ENCODE measurements around the gene RNASE8.

The RNASE8 gene

DNA sequence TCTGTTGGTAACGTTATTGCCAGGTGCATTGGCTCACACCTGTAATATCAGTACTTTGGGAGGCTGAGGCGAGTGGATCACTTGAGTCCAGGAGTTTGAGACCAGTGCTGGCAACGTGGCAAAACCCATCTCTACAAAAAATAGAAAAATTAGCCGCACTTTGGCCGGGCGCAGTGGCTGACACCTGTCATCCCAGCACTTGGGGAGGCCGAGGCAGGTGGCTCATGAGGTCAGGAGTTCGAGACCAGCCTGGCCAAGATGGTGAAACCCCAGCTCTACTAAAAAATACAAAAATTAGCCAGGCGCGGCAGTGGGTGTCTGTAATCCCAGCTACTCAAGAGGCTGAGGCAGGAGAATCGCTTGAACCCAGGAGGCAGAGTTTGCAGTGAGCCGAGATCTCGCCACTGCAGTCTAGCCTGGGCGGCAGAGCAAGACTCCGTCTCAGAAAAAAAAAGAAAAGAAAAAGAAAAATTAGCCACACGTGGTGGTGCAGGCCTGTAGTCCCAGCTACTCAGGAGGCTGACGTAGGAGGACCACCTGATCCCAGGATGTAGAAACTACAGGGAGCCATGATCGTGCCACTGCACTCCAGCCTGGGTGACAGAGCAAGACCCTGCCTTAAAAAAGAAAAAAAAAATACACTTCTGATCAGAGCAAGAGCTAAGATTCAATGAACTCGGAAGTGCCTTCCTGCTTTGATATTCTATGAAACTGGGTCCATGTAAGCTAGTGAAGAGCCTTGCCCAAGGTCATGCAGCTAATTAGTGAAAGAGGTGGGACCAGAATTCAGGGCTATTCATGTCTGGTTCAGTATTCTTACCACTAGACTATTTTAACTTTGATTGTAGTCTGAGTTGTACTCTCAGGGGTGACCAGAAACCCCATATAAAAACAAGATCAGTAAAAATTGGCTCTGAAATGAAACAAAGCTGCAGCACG is 4.2 kb upstream of the RNASE8 start:
- DNase-seq (ENCODE audit: low spot score) = no peak

- DNase-seq (ENCODE audit: low spot score) = no peak
Measured at GRCh38 chr14:21054123-21054767, 3.4 kb upstream of the RNASE8 start.

- DNase-seq (ENCODE audit: low spot score) = no peak
Measured at GRCh38 chr14:21054768-21055145, 2.9 kb upstream of the RNASE8 start.

DNA sequence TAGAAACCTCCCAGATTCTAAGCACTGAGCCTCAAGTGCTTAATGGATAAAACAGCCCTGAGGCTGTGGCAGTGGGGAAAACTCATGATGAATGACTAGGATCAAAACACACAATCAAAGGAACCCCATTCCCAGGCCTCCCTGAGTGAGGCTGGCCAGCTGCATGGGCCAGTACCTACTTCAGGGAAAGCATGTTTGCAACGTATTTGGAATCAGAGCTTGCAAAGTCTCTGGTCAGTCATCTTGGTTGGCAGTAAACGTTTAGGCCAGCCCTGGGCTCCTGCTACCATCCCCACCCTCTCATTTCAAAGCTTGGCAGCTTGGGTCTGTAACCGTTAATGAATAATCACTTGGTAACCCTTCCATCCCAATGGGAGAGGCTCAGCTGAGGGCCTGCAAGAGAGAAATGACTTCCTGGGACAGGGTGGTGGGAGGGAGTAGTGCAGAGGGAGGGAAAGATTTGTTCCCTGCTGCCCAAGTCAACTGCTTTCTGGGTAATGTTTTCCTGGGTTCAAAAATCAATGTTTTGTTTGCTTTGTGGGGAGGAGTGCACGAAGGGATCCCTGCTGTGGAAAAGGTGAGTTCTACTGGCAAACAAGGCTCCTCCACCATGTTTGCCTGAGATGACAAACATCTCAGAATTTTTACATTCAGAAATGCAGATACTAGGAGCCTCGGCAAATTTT is 2.0 kb upstream of the RNASE8 start:
- no peak for DNase-seq (ENCODE audit: low spot score)

- no peak for DNase-seq (ENCODE audit: low spot score)
Measured at GRCh38 chr14:21056520-21057163, 980 bp upstream of the RNASE8 start.

DNA sequence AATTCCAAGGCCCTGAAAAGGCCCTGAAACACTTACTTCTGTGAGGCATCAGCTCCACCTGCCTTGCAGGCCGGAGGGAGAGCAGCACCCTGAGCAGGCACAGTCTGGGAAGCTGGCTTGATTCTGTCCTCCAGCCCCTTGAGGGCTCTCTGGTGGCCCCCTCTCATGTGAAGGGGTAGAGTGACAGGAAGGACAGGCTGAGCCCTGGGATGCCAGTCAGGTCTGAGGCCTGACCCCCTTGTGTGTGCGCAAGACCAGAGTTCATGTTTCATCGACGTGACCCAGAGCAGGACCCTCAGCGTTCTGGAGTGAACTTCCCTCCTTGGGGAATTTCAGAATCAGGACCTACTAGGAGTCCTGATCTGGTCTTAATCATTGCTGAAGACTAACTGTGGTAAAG is 1.3 kb downstream of the RNASE8 start:
- DNase-seq (ENCODE audit: low spot score) = no peak

GRCh38 chr14:21059842-21060613 is 2.4 kb downstream of the RNASE8 start:
- DNase-seq (ENCODE audit: low spot score) = no peak

- DNase-seq (ENCODE audit: low spot score) = no peak
Measured at GRCh38 chr14:21060614-21061346, 3.2 kb downstream of the RNASE8 start.

GRCh38 chr14:21061347-21061668 is 3.7 kb downstream of the RNASE8 start:
- no peak for DNase-seq (ENCODE audit: low spot score)

DNA sequence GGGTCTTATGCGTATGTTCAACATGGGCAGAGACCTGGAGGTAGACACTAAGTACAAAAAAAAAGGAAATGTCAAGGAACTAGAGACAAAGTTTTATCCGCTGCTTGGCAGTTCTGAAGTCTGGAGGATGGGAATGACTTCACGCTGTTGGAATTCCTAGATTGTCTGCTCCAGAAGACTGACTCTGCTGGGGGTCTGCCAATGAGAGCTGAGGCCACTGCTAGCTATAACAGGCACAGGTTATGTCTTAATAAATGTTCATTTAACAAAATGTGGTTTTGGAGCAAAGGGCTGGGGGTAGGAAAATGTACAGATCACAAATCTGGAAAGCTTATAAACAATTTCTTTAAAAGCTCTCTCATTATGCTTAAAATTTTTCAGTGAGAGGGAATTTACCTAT is 5.9 kb downstream of the RNASE8 start:
- DNase-seq (ENCODE audit: low spot score) = no peak

DNA sequence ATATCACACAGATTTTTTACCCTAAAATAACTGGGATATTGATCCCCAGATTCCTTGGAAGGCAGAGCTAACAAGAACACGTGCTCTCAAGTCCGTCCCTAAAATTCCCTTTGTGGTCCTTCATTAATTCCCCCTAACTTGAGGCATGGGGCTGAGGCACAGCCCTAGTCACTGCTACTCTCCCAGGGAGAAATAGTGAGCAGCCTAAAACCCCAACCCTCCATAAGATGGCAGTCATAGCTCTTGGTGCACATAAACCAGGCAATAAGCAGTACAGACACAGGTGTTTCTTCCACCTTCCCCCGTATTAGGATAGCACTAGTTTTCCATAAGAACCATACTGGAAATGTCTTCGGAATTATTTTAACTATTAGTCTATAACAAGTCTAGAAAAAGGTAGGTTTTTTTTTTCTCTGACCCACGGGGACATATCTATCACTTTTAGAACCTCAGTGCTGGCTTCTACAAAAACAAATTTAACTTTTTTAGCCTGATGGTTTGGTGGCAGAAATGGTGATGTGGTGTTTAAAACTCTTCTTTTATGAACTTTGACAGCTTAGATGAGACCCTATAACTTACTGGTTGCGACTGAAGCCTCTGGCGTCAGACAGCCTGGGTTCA is 9.4 kb downstream of the RNASE8 start:
- peak; percentile 35 for DNase-seq (ENCODE audit: low spot score)

DNA sequence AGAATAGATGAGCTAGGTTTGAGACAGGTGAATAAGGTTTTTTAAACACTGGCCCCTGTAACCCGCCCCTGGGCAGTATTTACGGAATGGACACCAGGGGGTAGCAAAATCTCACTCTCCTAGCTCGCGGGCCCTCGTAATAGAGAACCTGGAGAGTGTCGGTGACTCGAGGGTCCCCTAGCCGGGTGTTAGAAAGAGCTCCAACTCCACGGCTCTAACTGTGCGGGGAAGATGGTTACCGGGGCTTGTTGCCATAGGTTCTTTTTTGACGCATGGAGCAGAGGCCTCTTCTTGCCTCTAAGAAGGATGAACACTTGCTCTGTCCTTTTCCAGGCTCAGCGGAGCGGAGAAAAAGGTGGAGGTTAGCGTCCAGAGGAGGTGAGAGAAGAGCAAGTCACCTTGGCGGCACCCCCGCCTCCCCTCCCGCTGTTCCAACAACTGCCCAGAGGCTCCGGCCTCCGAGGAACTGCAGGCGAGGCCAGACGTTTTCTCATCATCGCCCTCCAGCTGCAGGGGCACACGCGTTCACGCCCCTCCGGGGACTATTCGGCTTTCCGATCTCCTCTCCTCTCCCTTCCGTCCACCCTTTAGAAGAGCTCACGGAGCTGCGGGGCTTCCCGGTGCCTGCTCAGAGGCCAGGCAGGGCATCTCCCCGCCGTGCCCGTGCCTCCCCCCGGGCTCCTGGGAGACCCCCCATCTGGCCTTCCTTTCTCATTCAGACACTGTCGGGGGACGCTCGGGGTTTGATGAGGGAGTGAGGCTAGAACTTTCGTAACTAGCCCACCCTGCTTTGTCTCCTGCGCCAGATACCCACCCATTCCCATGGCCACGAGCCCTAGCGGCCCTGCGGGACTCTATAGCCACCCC is 11.1 kb downstream of the RNASE8 start:
- peak; percentile 84 for DNase-seq (ENCODE audit: low spot score)

DNA sequence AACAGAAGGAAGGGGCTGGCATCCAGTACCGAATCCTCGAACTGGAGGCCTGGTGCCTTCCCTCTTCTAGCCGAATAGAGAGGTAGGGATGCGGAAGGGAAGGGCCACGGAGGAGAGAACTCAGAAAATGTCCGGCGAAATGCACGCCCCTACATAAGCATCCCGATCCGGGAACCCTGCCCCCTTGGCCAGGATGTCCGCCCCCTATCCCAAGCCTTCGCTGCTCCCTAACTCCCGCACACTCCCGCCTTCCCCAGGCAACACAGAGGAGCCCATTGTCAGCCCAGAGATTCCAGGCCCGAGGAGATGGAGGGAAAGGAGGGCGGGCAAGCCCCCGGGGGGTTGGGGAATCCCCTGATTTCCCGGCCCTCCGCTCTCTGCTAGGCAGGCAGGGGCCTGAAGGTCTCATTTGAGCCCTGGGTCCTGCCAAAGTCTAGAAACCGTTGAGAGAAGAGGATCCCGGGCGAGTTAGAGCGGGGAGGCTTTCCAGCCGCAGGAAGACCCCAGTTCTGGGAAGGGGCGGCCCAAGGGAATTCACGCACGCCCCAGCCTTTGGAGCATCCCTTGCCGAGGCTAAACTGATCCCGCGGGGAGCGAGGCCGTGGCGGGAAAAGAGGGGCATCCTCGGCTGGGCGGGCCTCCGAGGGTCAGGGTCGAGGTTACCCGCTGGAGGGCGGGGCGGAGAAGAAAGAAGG is 11.9 kb downstream of the RNASE8 start:
- DNase-seq (ENCODE audit: low spot score) = peak; percentile 53

GRCh38 chr14:21070083-21070609 is 12.5 kb downstream of the RNASE8 start, which contains the start of gene ARHGEF40:
TSS of gene ARHGEF40 (plus strand) at chr14:21070304. CDS start at chr14:21070397, 93 bp downstream.
- peak; percentile 65 for DNase-seq (ENCODE audit: low spot score)

GRCh38 chr14:21070610-21071224 is 13.1 kb downstream of the RNASE8 start:
- peak; percentile 61 for DNase-seq (ENCODE audit: low spot score)

- peak; percentile 62 for DNase-seq (ENCODE audit: low spot score)
Measured at GRCh38 chr14:21071225-21072030, 13.8 kb downstream of the RNASE8 start.

DNA sequence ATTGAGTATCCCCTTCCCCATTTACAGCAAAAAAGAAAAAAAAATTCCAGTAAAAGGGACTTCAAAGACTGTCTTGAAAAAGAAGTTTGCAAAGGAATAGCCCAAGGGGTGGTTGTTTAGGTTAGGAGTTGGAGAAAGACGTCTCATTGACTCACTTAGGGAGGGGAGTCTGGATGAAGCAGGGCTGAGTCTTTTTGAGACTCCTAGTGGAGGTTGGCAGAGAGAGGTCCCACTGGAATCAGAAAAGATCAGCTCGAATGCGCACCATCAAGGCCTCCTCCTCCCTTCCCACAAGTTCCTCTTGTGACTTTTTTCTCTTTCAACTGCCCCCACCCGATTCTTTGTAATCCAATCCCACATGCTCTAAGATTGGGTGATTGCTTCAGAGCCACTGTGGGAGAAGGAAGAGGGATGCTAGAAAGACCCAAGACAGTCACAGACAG is 14.4 kb downstream of the RNASE8 start:
- DNase-seq (ENCODE audit: low spot score) = peak; percentile 27
